ENCODE measurements around the gene FGD2. TPM values are rescaled to one million over a fixed set of nuclear protein-coding genes. Genes with fewer than 3 reads are reported as not detected.

FGD2 gene
- total and polyA plus RNA-seq, 9 of the 15 experiments (the other 6 are each of a cell fraction or from before 2014, with no cell fraction given): 0.09 TPM; not detected in 8

GRCh38 chr6:37059344-37060194 lies 54.1 kb downstream of the FGD2 start (continued):
- no peak for TF ChIP-seq ZHX1 (conservative IDR thresholded peaks at IDR 0.05; ENCODE audit: low read length)
- TF ChIP-seq NFXL1 (CRISPR knock-in tag; IDR thresholded peaks at IDR 0.05): peak; percentile 28; the same call in 1 of the 2 replicates
- peak; percentile 81 to 93 (median 87) for TF ChIP-seq CTCF (IDR thresholded peaks at IDR 0.05 in 2 of 3, conservative IDR thresholded peaks at IDR 0.05 in 1 of 3; ENCODE audit: insufficient read depth in 2 of 3, low read depth in 1 of 3, low read length in 3 of 3)
- no peak for TF ChIP-seq U2AF2 (optimal IDR thresholded peaks at IDR 0.05; ENCODE audit: low read depth, low read length)
- TF ChIP-seq MCM3 (IDR thresholded peaks at IDR 0.05): no peak
- no peak for TF ChIP-seq RFX1 (IDR thresholded peaks at IDR 0.05)
- TF ChIP-seq DPF2 (IDR thresholded peaks at IDR 0.05): peak; percentile 93
- peak; percentile 90 for TF ChIP-seq ATF3 (IDR thresholded peaks at IDR 0.05)
- peak; percentile 67; the same call in 1 of the 2 replicates for TF ChIP-seq ATF3 (CRISPR knock-in tag; conservative IDR thresholded peaks at IDR 0.05)
- peak; percentile 73 for TF ChIP-seq KLF1 (tag; IDR thresholded peaks at IDR 0.05)
- TF ChIP-seq ZKSCAN1 (IDR thresholded peaks at IDR 0.05; ENCODE audit: low read depth, low read length): no peak
- TF ChIP-seq HNRNPUL1 (IDR thresholded peaks at IDR 0.05; ENCODE audit: low read length): no peak
- TF ChIP-seq TFAM (CRISPR knock-in tag; conservative IDR thresholded peaks at IDR 0.05): no peak
- TF ChIP-seq MXI1 (IDR thresholded peaks at IDR 0.05; ENCODE audit: low read depth, low read length): no peak
- peak; percentile 42 for TF ChIP-seq ZNF239 (CRISPR knock-in tag; IDR thresholded peaks at IDR 0.05)
- no peak; the same call in 1 of the 2 replicates for TF ChIP-seq NKRF (IDR thresholded peaks at IDR 0.05; ENCODE audit: borderline replicate concordance)
